ENCODE results near the gene PELI2.
A peak's percentile ranks its signal among the peaks of the same experiment; 100 is the strongest.

Gene PELI2

GRCh38 chr14:56175773-56176172 is 57.6 kb downstream of the PELI2 start:
- DNase-seq: no peak

- peak; percentile 32 for DNase-seq
Measured at GRCh38 chr14:56176530-56176929, 58.3 kb downstream of the PELI2 start.

- DNase-seq: no peak
Measured at GRCh38 chr14:56177036-56177435, 58.8 kb downstream of the PELI2 start.

GRCh38 chr14:56180754-56181542 is 62.7 kb downstream of the PELI2 start:
- peak; percentile 44 for DNase-seq

GRCh38 chr14:56181681-56182085 is 63.5 kb downstream of the PELI2 start:
- peak; percentile 99 for DNase-seq

- no peak for DNase-seq
Measured at GRCh38 chr14:56182410-56182809, 64.2 kb downstream of the PELI2 start.

- no peak for DNase-seq
Measured at GRCh38 chr14:56183631-56184157, 65.5 kb downstream of the PELI2 start.

GRCh38 chr14:56185992-56186391 is 67.8 kb downstream of the PELI2 start:
- peak; percentile 88 for DNase-seq

GRCh38 chr14:56187736-56188135 is 69.5 kb downstream of the PELI2 start:
- DNase-seq: no peak

- peak; percentile 77 for DNase-seq
Measured at GRCh38 chr14:56189307-56189706, 71.1 kb downstream of the PELI2 start.

GRCh38 chr14:56193347-56193746 is 75.1 kb downstream of the PELI2 start:
- DNase-seq: no peak

GRCh38 chr14:56194042-56194441 is 75.8 kb downstream of the PELI2 start:
- no peak for DNase-seq

GRCh38 chr14:56195223-56195622 is 77.0 kb downstream of the PELI2 start:
- DNase-seq: peak; percentile 68

- peak; percentile 95 for DNase-seq
Measured at GRCh38 chr14:56195704-56196103, 77.5 kb downstream of the PELI2 start.

- DNase-seq: peak; percentile 72
Measured at GRCh38 chr14:56196274-56196673, 78.1 kb downstream of the PELI2 start.

- DNase-seq: no peak
Measured at GRCh38 chr14:56197150-56197549, 78.9 kb downstream of the PELI2 start.

- DNase-seq: no peak
Measured at GRCh38 chr14:56198438-56198837, 80.2 kb downstream of the PELI2 start.

GRCh38 chr14:56199095-56199981 is 81.1 kb downstream of the PELI2 start:
- peak; percentile 78 for DNase-seq

GRCh38 chr14:56199982-56200577 is 81.9 kb downstream of the PELI2 start:
- DNase-seq: peak; percentile 71

- DNase-seq: peak; percentile 74
Measured at GRCh38 chr14:56202256-56202655, 84.0 kb downstream of the PELI2 start.

- DNase-seq: peak; percentile 68
Measured at GRCh38 chr14:56205881-56206280, 87.7 kb downstream of the PELI2 start.

GRCh38 chr14:56206596-56206995 is 88.4 kb downstream of the PELI2 start:
- no peak for DNase-seq

GRCh38 chr14:56207626-56208292 is 89.5 kb downstream of the PELI2 start:
- no peak for DNase-seq

Measured in NCI-H69 (cell line).